ENCODE data around the gene EMCN. TPM values are rescaled to one million over a fixed set of nuclear protein-coding genes. Genes with fewer than 3 reads are reported as not detected.
"Not testable (repeated sequence)": the region's sequence is repeated elsewhere in the genome, so short reads cannot be mapped to it uniquely, and the experiment has no call there.

EMCN gene
- total and polyA plus RNA-seq, 2 experiments from 2014 or later, result 0.28 to 1.1 TPM

- no peak for DNase-seq (ENCODE audit: low read depth in 1 of 2, low spot score in 1 of 2)
- no peak overlapping the region for H3K27ac ChIP-seq
- H3K4me1 ChIP-seq (ENCODE audit: low read depth), result no peaks in the 10 kb centered on the region
- no peak for TF ChIP-seq CTCF (IDR thresholded peaks at IDR 0.05; ENCODE audit: low read depth, low read length)
- H3K36me3 ChIP-seq, result no peaks in the 10 kb centered on the region
- H3K27me3 ChIP-seq, result no peaks in the 10 kb centered on the region
- no peaks in the 10 kb centered on the region for H3K9me3 ChIP-seq (ENCODE audit: low read depth)
- H3K4me3 ChIP-seq, result no peak overlapping the region
Observed at GRCh38 chr4:100357542-100357941, 160.3 kb downstream of the EMCN start.

- peak in 1 of 2 donors; percentile 10 for DNase-seq (ENCODE audit: low read depth in 1 of 2, low spot score in 1 of 2)
- no peaks in the 10 kb centered on the region for H3K9me3 ChIP-seq (ENCODE audit: low read depth)
- no peak overlapping the region for H3K4me3 ChIP-seq
- H3K27ac ChIP-seq, result no peak overlapping the region
- H3K4me1 ChIP-seq (ENCODE audit: low read depth), result no peaks in the 10 kb centered on the region
- no peaks in the 10 kb centered on the region for H3K27me3 ChIP-seq
- no peaks in the 10 kb centered on the region for H3K36me3 ChIP-seq
- no peak for TF ChIP-seq CTCF (IDR thresholded peaks at IDR 0.05; ENCODE audit: low read depth, low read length)
Observed at GRCh38 chr4:100356172-100356571, 161.7 kb downstream of the EMCN start.

- not testable (repeated sequence) for H3K4me1 ChIP-seq (ENCODE audit: low read depth); DNase-seq (ENCODE audit: low read depth in 1 of 2, low spot score in 1 of 2); H3K36me3 ChIP-seq; H3K4me3 ChIP-seq; H3K27me3 ChIP-seq; H3K9me3 ChIP-seq (ENCODE audit: low read depth); H3K27ac ChIP-seq
Observed at GRCh38 chr4:100352352-100352751, 165.5 kb downstream of the EMCN start.

- TF ChIP-seq CTCF (IDR thresholded peaks at IDR 0.05; ENCODE audit: low read depth, low read length), result no peak
- Histone ChIP-seq H3K27ac (no peak overlapping the region), H3K36me3 (no peaks in the 10 kb centered on the region), H3K27me3 (no peaks in the 10 kb centered on the region), H3K4me1 (ENCODE audit: low read depth) (no peaks in the 10 kb centered on the region), H3K9me3 (ENCODE audit: low read depth) (no peaks in the 10 kb centered on the region), H3K4me3 (no peak overlapping the region)
- peak in 1 of 2 donors; percentile 71 for DNase-seq (ENCODE audit: low read depth in 1 of 2, low spot score in 1 of 2)
Observed at GRCh38 chr4:100348473-100348872, 169.3 kb downstream of the EMCN start.

- no peak overlapping the region for H3K4me3 ChIP-seq
- H3K36me3 ChIP-seq, result no peaks in the 10 kb centered on the region
- TF ChIP-seq CTCF (IDR thresholded peaks at IDR 0.05; ENCODE audit: low read depth, low read length), result no peak
- H3K27ac ChIP-seq, result no peak overlapping the region
- H3K9me3 ChIP-seq (ENCODE audit: low read depth), result no peaks in the 10 kb centered on the region
- DNase-seq (ENCODE audit: low read depth in 1 of 2, low spot score in 1 of 2), result no peak
- H3K27me3 ChIP-seq, result no peaks in the 10 kb centered on the region
- H3K4me1 ChIP-seq (ENCODE audit: low read depth), result no peaks in the 10 kb centered on the region
Observed at GRCh38 chr4:100347241-100347640, 170.6 kb downstream of the EMCN start.

DNA sequence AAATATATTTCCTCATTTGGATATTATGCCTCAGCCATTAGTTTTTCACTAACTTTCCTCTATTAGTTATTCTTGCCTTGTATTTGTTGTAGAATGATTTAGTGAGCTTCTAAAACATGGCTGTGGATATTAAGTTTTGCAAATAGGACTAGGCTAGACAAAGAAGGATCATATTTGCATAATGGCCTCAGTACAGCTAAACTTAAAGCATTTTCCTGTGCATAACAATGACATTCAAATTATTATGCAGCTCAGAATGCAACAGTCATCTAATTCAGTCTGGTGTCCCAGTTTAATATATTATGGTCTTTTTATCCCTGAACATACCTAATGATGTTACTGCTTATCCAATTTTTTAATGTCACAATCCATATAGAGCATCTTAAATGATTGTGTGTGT, 172.2 kb downstream of the EMCN start:
- TF ChIP-seq CTCF (IDR thresholded peaks at IDR 0.05; ENCODE audit: low read depth, low read length), result no peak
- Histone ChIP-seq H3K4me1 (ENCODE audit: low read depth) (no peaks in the 10 kb centered on the region), H3K27ac (no peak overlapping the region), H3K36me3 (no peaks in the 10 kb centered on the region), H3K27me3 (no peaks in the 10 kb centered on the region), H3K4me3 (no peak overlapping the region), H3K9me3 (ENCODE audit: low read depth) (no peaks in the 10 kb centered on the region)
- DNase-seq (ENCODE audit: low read depth in 1 of 2, low spot score in 1 of 2), result no peak

Data from cardiac muscle cell (in vitro differentiated cells and primary cell).